Loucy (cell line): ENCODE results near the gene BNIPL.

ENCODE experiments used
- H2AFZ ChIP-seq: fragments of 200-600 bp; sonication (generic); 2 replicates; pipeline ENCODE4 v1.6.0; 2016; ENCODE audit warnings: antibody characterized with exemption, mild to moderate bottlenecking, low read length, moderate library complexity
- H3F3A ChIP-seq: fragments of 200-600 bp; 2 replicates; pipeline ENCODE4 v1.6.0; 2016; ENCODE audit warnings: antibody characterized with exemption, low read depth, mild to moderate bottlenecking
- H3K27me3 ChIP-seq: fragments of 200-600 bp; sonication (generic); 2 replicates; pipeline ENCODE4 v1.6.1; 2014; ENCODE audit warnings: low read length, mild to moderate bottlenecking; ENCODE audit not compliant: insufficient read depth, poor library complexity, severe bottlenecking
- H3K36me3 ChIP-seq: fragments of 200-600 bp; sonication (generic); 2 replicates; pipeline ENCODE4 v1.6.1; 2016; ENCODE audit warnings: low read length; ENCODE audit not compliant: insufficient read depth
- H3K4me1 ChIP-seq: fragments of 200-600 bp; sonication (generic); 2 replicates; pipeline ENCODE4 v1.5.1; 2014; ENCODE audit warnings: low read length, mild to moderate bottlenecking; ENCODE audit not compliant: insufficient read depth, poor library complexity, severe bottlenecking
- H3K4me2 ChIP-seq: fragments of 200-600 bp; sonication (generic); 2 replicates; pipeline ENCODE4 v1.6.0; 2014; ENCODE audit warnings: antibody characterized with exemption, low read length, low read depth, mild to moderate bottlenecking; ENCODE audit not compliant: poor library complexity, severe bottlenecking
- H3K4me3 ChIP-seq: fragments of 200-600 bp; sonication (generic); 2 replicates; pipeline ENCODE4 v1.5.1; 2014; ENCODE audit warnings: low read length, mild to moderate bottlenecking, mixed read lengths; ENCODE audit not compliant: poor library complexity, severe bottlenecking
- H3K79me2 ChIP-seq: fragments of 200-600 bp; sonication (generic); 2 replicates; pipeline ENCODE4 v1.6.1; 2014; ENCODE audit warnings: low read length; ENCODE audit not compliant: insufficient read depth
- H3K9ac ChIP-seq: fragments of 200-600 bp; sonication (generic); 2 replicates; pipeline ENCODE4 v1.6.0; 2014; ENCODE audit warnings: mild to moderate bottlenecking, low read depth, low read length, moderate library complexity; ENCODE audit not compliant: poor library complexity, severe bottlenecking
- H3K9me2 ChIP-seq: fragments of 200-600 bp; sonication (generic); replicated peaks from 2 replicates; pipeline ENCODE4 v1.6.1; 2016; ENCODE audit warnings: low read depth, low read length, mixed read lengths
- H3K9me3 ChIP-seq: fragments of 200-600 bp; sonication (generic); 2 replicates; pipeline ENCODE4 v1.6.1; 2014; ENCODE audit warnings: mild to moderate bottlenecking, antibody characterized with exemption, low read length, low read depth; ENCODE audit not compliant: insufficient read depth
- H4K20me1 ChIP-seq: fragments of 200-600 bp; sonication (generic); 2 replicates; pipeline ENCODE4 v1.6.0; 2014; ENCODE audit warnings: antibody characterized with exemption, low read length, mild to moderate bottlenecking; ENCODE audit not compliant: insufficient read depth, poor library complexity, severe bottlenecking
- EZH2phosphoT487 ChIP-seq: fragments of 200-600 bp; IDR thresholded peaks from 2 replicates; pipeline ENCODE4 v1.6.1; 2018; ENCODE audit warnings: antibody characterized with exemption, mild to moderate bottlenecking, moderate library complexity, borderline replicate concordance
- TF ChIP-seq, protein P1 (sequence below): fragments of 200-600 bp; sonication (generic); conservative IDR thresholded peaks from 2 replicates; pipeline ENCODE4 v1.5.1; 2014; ENCODE audit warnings: mild to moderate bottlenecking, antibody characterized with exemption, low read length

BNIPL gene

GRCh38 chr1:151024540-151025146 is 11.7 kb upstream of the BNIPL start:
- no peaks in the 10 kb centered on the region for H3F3A ChIP-seq
- peaks cover 11% of the 10 kb centered on the region; the same call in 1 of the 2 replicates for H3K36me3 ChIP-seq
- H3K4me2 ChIP-seq, result no peak overlapping the region
- no peaks in the 10 kb centered on the region for H3K79me2 ChIP-seq
- H3K4me3 ChIP-seq, result no peak overlapping the region
- H4K20me1 ChIP-seq, result no peaks in the 10 kb centered on the region
- H3K9me2 ChIP-seq, result no peaks in the 10 kb centered on the region
- H3K9ac ChIP-seq, result no peak overlapping the region
- H3K27me3 ChIP-seq, result no peaks in the 10 kb centered on the region
- no peaks in the 10 kb centered on the region for H3K4me1 ChIP-seq
- H3K9me3 ChIP-seq, result no peaks in the 10 kb centered on the region
- no peak overlapping the region for H2AFZ ChIP-seq
- TF ChIP-seq, protein P1, sequence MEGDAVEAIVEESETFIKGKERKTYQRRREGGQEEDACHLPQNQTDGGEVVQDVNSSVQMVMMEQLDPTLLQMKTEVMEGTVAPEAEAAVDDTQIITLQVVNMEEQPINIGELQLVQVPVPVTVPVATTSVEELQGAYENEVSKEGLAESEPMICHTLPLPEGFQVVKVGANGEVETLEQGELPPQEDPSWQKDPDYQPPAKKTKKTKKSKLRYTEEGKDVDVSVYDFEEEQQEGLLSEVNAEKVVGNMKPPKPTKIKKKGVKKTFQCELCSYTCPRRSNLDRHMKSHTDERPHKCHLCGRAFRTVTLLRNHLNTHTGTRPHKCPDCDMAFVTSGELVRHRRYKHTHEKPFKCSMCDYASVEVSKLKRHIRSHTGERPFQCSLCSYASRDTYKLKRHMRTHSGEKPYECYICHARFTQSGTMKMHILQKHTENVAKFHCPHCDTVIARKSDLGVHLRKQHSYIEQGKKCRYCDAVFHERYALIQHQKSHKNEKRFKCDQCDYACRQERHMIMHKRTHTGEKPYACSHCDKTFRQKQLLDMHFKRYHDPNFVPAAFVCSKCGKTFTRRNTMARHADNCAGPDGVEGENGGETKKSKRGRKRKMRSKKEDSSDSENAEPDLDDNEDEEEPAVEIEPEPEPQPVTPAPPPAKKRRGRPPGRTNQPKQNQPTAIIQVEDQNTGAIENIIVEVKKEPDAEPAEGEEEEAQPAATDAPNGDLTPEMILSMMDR, result peak; percentile 92
- TF ChIP-seq EZH2phosphoT487, result no peak

- TF ChIP-seq, protein P1, result no peak
- TF ChIP-seq EZH2phosphoT487, result no peak
- no peaks in the 10 kb centered on the region for H3K79me2 ChIP-seq
- H4K20me1 ChIP-seq, result no peaks in the 10 kb centered on the region
- H3K9me2 ChIP-seq, result no peaks in the 10 kb centered on the region
- no peaks in the 10 kb centered on the region for H3K27me3 ChIP-seq
- H3F3A ChIP-seq, result no peaks in the 10 kb centered on the region
- H3K36me3 ChIP-seq, result peaks cover 15% of the 10 kb centered on the region; the same call in 1 of the 2 replicates
- H3K9me3 ChIP-seq, result no peaks in the 10 kb centered on the region
- H3K4me2 ChIP-seq, result no peak overlapping the region
- no peak overlapping the region for H3K9ac ChIP-seq
- no peaks in the 10 kb centered on the region for H3K4me1 ChIP-seq
- H3K4me3 ChIP-seq, result no peak overlapping the region
- H2AFZ ChIP-seq, result no peak overlapping the region
Observed at GRCh38 chr1:151026460-151026859, 9.9 kb upstream of the BNIPL start.

DNA sequence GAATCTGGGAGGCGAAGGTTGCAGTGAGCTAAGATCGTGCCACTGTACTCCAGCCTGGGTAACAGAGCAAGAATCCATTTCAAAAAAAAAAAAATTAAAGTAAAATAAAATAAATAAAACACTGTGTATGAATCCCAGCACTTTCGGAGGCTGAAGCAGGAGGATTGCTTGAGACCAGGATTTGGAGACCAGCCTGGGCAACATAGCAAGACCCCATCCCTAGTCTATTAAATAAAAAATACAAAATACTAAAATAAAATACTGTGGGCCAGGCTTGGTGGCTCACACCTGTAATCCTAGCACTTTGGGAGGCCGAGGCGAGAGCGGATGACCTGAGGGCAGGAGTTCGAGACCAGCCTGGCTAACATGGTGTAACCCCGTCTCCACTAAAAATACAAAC is 4.2 kb upstream of the BNIPL start:
- H3K9me2 ChIP-seq, result no peaks in the 10 kb centered on the region
- H3K9me3 ChIP-seq, result no peaks in the 10 kb centered on the region
- H3K36me3 ChIP-seq, result peaks cover 32% of the 10 kb centered on the region; the same call in 1 of the 2 replicates
- H3K79me2 ChIP-seq, result no peaks in the 10 kb centered on the region
- no peak overlapping the region for H3K4me3 ChIP-seq
- H3K4me1 ChIP-seq, result no peaks in the 10 kb centered on the region
- H3K9ac ChIP-seq, result no peak overlapping the region
- no peaks in the 10 kb centered on the region for H3K27me3 ChIP-seq
- H3K4me2 ChIP-seq, result no peak overlapping the region
- no peaks in the 10 kb centered on the region for H3F3A ChIP-seq
- H2AFZ ChIP-seq, result no peak overlapping the region
- no peak for TF ChIP-seq EZH2phosphoT487
- TF ChIP-seq, protein P1, result no peak
- H4K20me1 ChIP-seq, result no peaks in the 10 kb centered on the region
